IMR-90 (cell line): Measurements from ENCODE around the gene GLI1. TPM values are rescaled to one million over a fixed set of nuclear protein-coding genes. Genes with fewer than 3 reads are reported as not detected.

ENCODE experiments used
- ATAC-seq: fragments of 200-7000 bp; cut with Tn5 transposase; 2 replicates; pipeline ENCODE4 v1.9.1; 2020; ENCODE audit warnings: low read depth, mild to moderate bottlenecking, moderate library complexity
- BruUV-seq: library from RNA; stranded (reverse); fragments of 400-500 nt; replicated peaks from 2 replicates; lab custom pipeline; 2021; lab: Mats Ljungman, UMichigan
- CTCF ChIA-PET: fragments of 300-600 bp; formaldehyde crosslinking; extraction: SDS; loops from one replicate; lab custom pipeline; 2021; ENCODE audit warnings: antibody characterized with exemption; lab: Yijun Ruan, JAX
- POLR2A ChIA-PET: fragments of 300-600 bp; sonication (Branson Sonifier 250); formaldehyde crosslinking; loops from one replicate; lab custom pipeline; 2022; ENCODE audit warnings: antibody characterized with exemption; ENCODE audit not compliant: unreplicated experiment; lab: Charles Lee
- DNase-seq: peaks from one replicate; pipeline ENCODE4 v3.0.0; 2013
- H2AFZ ChIP-seq: replicated peaks from 2 replicates; pipeline ENCODE3; 2013; ENCODE audit warnings: low read length, mild to moderate bottlenecking; ENCODE audit not compliant: poor library complexity
- H2AK5ac ChIP-seq: 2 replicates; pipeline ENCODE4 v1.6.1; 2013; ENCODE audit warnings: low read depth, low read length, inconsistent platforms
- H2AK9ac ChIP-seq: replicated peaks from 2 replicates; pipeline ENCODE3; 2013; ENCODE audit warnings: mild to moderate bottlenecking, low read depth, low read length, moderate library complexity; ENCODE audit not compliant: poor library complexity
- H2BK120ac ChIP-seq: 2 replicates; pipeline ENCODE4 v1.6.1; 2013; ENCODE audit warnings: low read depth, low read length, inconsistent platforms
- H2BK15ac ChIP-seq: 3 replicates; pipeline ENCODE4 v1.6.1; 2013; ENCODE audit warnings: low read depth, low read length, inconsistent platforms
- H2BK20ac ChIP-seq: 2 replicates; pipeline ENCODE4 v1.6.1; 2013; ENCODE audit warnings: low read depth, mild to moderate bottlenecking, inconsistent platforms, low read length, moderate library complexity
- H2BK5ac ChIP-seq: 2 replicates; pipeline ENCODE4 v1.6.1; 2013; ENCODE audit warnings: mild to moderate bottlenecking, low read depth, low read length, inconsistent platforms; ENCODE audit not compliant: poor library complexity, severe bottlenecking
- H3K14ac ChIP-seq: replicated peaks from 2 replicates; pipeline ENCODE4 v1.6.1; 2013; ENCODE audit warnings: low read depth, low read length, inconsistent platforms
- H3K18ac ChIP-seq: 2 replicates; pipeline ENCODE4 v1.6.1; 2013; ENCODE audit warnings: low read depth, low read length, control low read depth
- H3K23ac ChIP-seq: 2 replicates; pipeline ENCODE4 v1.6.1; 2013; ENCODE audit warnings: low read depth, low read length, inconsistent platforms
- H3K27ac ChIP-seq: 2 replicates; pipeline ENCODE4 v1.5.1; 2013; ENCODE audit warnings: mild to moderate bottlenecking, control low read depth, low read length; ENCODE audit not compliant: insufficient read depth
- H3K27me3 ChIP-seq: 2 replicates; pipeline ENCODE4 v1.6.1; 2013; ENCODE audit warnings: low read length; ENCODE audit not compliant: control insufficient read depth, insufficient read depth
- H3K36me3 ChIP-seq: 2 replicates; pipeline ENCODE4 v1.6.1; 2013; ENCODE audit warnings: low read length, mixed read lengths; ENCODE audit not compliant: control insufficient read depth, insufficient read depth
- H3K4ac ChIP-seq: 2 replicates; pipeline ENCODE4 v1.6.1; 2013; ENCODE audit warnings: low read depth, low read length, inconsistent platforms
- H3K4me1 ChIP-seq: 2 replicates; pipeline ENCODE4 v1.6.1; 2013; ENCODE audit warnings: low read length, mixed read lengths; ENCODE audit not compliant: control insufficient read depth, insufficient read depth
- H3K4me2 ChIP-seq: 2 replicates; pipeline ENCODE4 v1.6.1; 2013; ENCODE audit warnings: low read depth, mild to moderate bottlenecking, control low read depth, low read length, moderate library complexity
- H3K4me3 ChIP-seq: 2 replicates; pipeline ENCODE4 v1.5.1; 2013; ENCODE audit warnings: low read depth, mild to moderate bottlenecking, control low read depth, low read length, moderate library complexity; ENCODE audit not compliant: insufficient read depth
- H3K56ac ChIP-seq: 2 replicates; pipeline ENCODE4 v1.6.1; 2013; ENCODE audit warnings: low read length, inconsistent platforms; ENCODE audit not compliant: insufficient read depth; ENCODE audit errors: extremely low read depth
- H3K79me1 ChIP-seq, 2 experiments: 2 replicates each; pipeline ENCODE4 v1.6.1; 2013; ENCODE audit warnings: low read length in 2 of 2, inconsistent platforms in 1 of 2, low read depth in 1 of 2
- H3K9ac ChIP-seq: 2 replicates; pipeline ENCODE4 v1.6.1; 2013; ENCODE audit warnings: low read depth, low read length, control low read depth
- H3K9me1 ChIP-seq: 2 replicates; pipeline ENCODE4 v1.6.1; 2013; ENCODE audit warnings: low read length, inconsistent platforms; ENCODE audit not compliant: insufficient read depth
- H3K9me3 ChIP-seq: 2 replicates; pipeline ENCODE4 v1.6.1; 2013; ENCODE audit warnings: low read length; ENCODE audit not compliant: control insufficient read depth, insufficient read depth
- H4K20me1 ChIP-seq: 2 replicates; pipeline ENCODE4 v1.6.1; 2013; ENCODE audit warnings: low read length, inconsistent platforms; ENCODE audit not compliant: insufficient read depth
- H4K5ac ChIP-seq: 2 replicates; pipeline ENCODE4 v1.6.1; 2013; ENCODE audit warnings: mild to moderate bottlenecking, low read depth, low read length, control low read depth
- H4K8ac ChIP-seq, 2 experiments: 2 replicates each; pipeline ENCODE4 v1.6.1; 2013; ENCODE audit warnings: low read depth in 2 of 2, low read length in 2 of 2, control low read depth in 1 of 2, inconsistent platforms in 1 of 2
- H4K91ac ChIP-seq: 2 replicates; pipeline ENCODE4 v1.6.1; 2013; ENCODE audit warnings: low read depth, low read length, inconsistent platforms; ENCODE audit not compliant: insufficient read depth
- POLR2A ChIP-seq: IDR thresholded peaks from 2 replicates; pipeline ENCODE4 v1.6.1; 2012; ENCODE audit warnings: mild to moderate bottlenecking, low read depth, low read length
- RCOR1 ChIP-seq: IDR thresholded peaks from 2 replicates; pipeline ENCODE4 v1.6.1; 2012; ENCODE audit warnings: mild to moderate bottlenecking, low read length, improper control_type of control experiment; ENCODE audit not compliant: insufficient replicate concordance
- WGBS, 2 experiments: methylation state at CpG; one replicate each; pipeline versions ENCODE4 v1.1.5 to v1.1.7; 2013; ENCODE audit warnings: missing lambda C conversion rate in 2 of 2; ENCODE audit not compliant: insufficient read length in 1 of 2; ENCODE audit errors: extremely low coverage in 2 of 2; 5-methylcytosine and 5-hydroxymethylcytosine counted together
- dilution Hi-C: fragments of 300-500 bp; cut with HindIII; formaldehyde crosslinking; loops from one replicate; pipeline ENCODE4 v1.14.3; 2018; ENCODE audit warnings: low sequenced_read_pairs; ENCODE audit not compliant: unreplicated experiment
- in situ Hi-C: fragments of 300-500 bp; cut with MboI; formaldehyde crosslinking; loops from 3 replicates; pipeline ENCODE4 v1.14.3; 2019; ENCODE audit warnings: low sequenced_read_pairs, inconsistent platforms, mixed read lengths
- intact Hi-C: fragments of 100-400 bp; cut with micrococcal nuclease; formaldehyde crosslinking; loops from 2 replicates; pipeline ENCODE4 v1.10.0; 2022
- polyA plus RNA-seq, 3 experiments: library from polyadenylated mRNA; depleted of rRNA; stranded (reverse); fragments of >200 nt; gene quantifications; 2 replicates each; pipeline ENCODE4 v1.2.3, GENCODE V29; 2012; ENCODE audit warnings: low replicate concordance in 1 of 3
- total RNA-seq: library from RNA; depleted of rRNA; stranded (reverse); fragments of >200 nt; gene quantifications from 2 replicates; pipeline ENCODE4 v1.2.3, GENCODE V29; 2012

The GLI1 gene
- total and polyA plus RNA-seq, 2 of the 4 experiments (the other 2 are of a cell fraction): 1.3 to 3.8 TPM

DNA sequence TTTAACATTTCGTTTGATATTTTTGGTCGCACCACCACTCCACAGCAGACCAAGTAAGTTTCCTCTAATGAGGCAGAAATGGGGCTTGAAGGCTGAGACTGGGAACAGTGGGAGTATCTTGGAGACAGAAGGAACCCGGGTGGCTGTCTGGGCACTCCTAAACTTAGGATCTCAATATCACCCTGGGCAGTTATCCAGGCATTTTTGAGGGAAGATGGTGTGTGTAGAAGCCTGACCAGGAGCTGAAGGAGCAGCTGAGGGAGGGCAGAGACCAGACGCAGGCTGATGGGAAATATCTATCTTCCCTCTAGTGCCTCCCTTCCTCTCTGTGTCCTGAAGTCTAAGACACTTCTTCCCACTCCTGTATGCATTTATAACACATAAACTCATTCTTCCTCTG, 39.0 kb downstream of the GLI1 start:
- Histone ChIP-seq H4K20me1 (peaks cover 22% of the 10 kb centered on the region; the same call in 1 of the 2 replicates), H2BK120ac (no peak overlapping the region), H4K91ac (no peak overlapping the region), H2BK15ac (no peak overlapping the region), H3K14ac (no peak overlapping the region), H3K23ac (no peak overlapping the region), H2BK5ac (no peak overlapping the region), H2AFZ (no peak overlapping the region), H3K18ac (no peak overlapping the region), H3K27me3 (no peaks in the 10 kb centered on the region), H2BK20ac (no peak overlapping the region), H3K9me3 (no peaks in the 10 kb centered on the region), H2AK9ac (no peak overlapping the region), H3K9me1 (peaks cover 14% of the 10 kb centered on the region), H4K5ac (no peak overlapping the region), H3K36me3 (peaks cover 47% of the 10 kb centered on the region), H3K4ac (no peak overlapping the region), H3K27ac (no peak overlapping the region), H3K9ac (no peak overlapping the region), H3K56ac (no peak overlapping the region), H4K8ac (no peak overlapping the region), H3K4me3 (no peak overlapping the region), H3K4me1 (no peaks in the 10 kb centered on the region), H3K4me2 (no peak overlapping the region), H3K79me1 (peaks cover 41 to 42% of the 10 kb centered on the region in 2 experiments), H2AK5ac (no peak overlapping the region)
- in situ Hi-C loops: no loop called here
- CTCF ChIA-PET: no interaction called here
- no CpG with 5 or more reads among the region's 4 CpGs for WGBS, 2 experiments
- ATAC-seq (no peak), DNase-seq (no peak)
- TF ChIP-seq POLR2A (no peak), RCOR1 (no peak)
- dilution Hi-C loops: no loop called here
- BruUV-seq: no TSS peak
- intact Hi-C loops: no loop called here
- POLR2A ChIA-PET: interaction anchor here (0.7 kb wide), 1 partner anchor 216 kb away, joined by 14 read pairs; no protein-coding TSS in a partner anchor
